Karpas-422 (cell line): ENCODE measurements around the gene COMMD4. TPM values are rescaled to one million over a fixed set of nuclear protein-coding genes. Genes with fewer than 3 reads are reported as not detected.
"Not testable (repeated sequence)": the region's sequence is repeated elsewhere in the genome, so short reads cannot be mapped to it uniquely, and the experiment has no call there.

Experiments
- DNase-seq: peaks from one replicate; pipeline ENCODE4 v3.0.0-alpha.2; 2015
- H2AFZ ChIP-seq: fragments of 200-600 bp; sonication (generic); 2 replicates; pipeline ENCODE4 v1.6.1; 2014; ENCODE audit warnings: antibody characterized with exemption, low read length, mixed read lengths
- H3K27ac ChIP-seq: fragments of 200-600 bp; sonication (generic); 2 replicates; pipeline ENCODE4 v1.5.1; 2014; ENCODE audit warnings: mild to moderate bottlenecking, low read length, moderate library complexity
- H3K27me3 ChIP-seq: fragments of 200-600 bp; sonication (generic); 2 replicates; pipeline ENCODE4 v1.6.1; 2014; ENCODE audit warnings: low read length, mixed read lengths
- H3K36me3 ChIP-seq: fragments of 200-600 bp; sonication (generic); 2 replicates; pipeline ENCODE4 v1.6.1; 2014; ENCODE audit warnings: low read length, mixed read lengths; ENCODE audit not compliant: insufficient read depth
- H3K4me1 ChIP-seq: fragments of 200-600 bp; sonication (generic); 2 replicates; pipeline ENCODE4 v1.6.1; 2014; ENCODE audit warnings: mild to moderate bottlenecking, low read length, mixed read lengths
- H3K4me2 ChIP-seq: fragments of 200-600 bp; sonication (generic); 2 replicates; pipeline ENCODE4 v1.6.1; 2014; ENCODE audit warnings: low read length, low read depth, mild to moderate bottlenecking; ENCODE audit not compliant: poor library complexity, severe bottlenecking
- H3K4me3 ChIP-seq: fragments of 200-600 bp; sonication (generic); 2 replicates; pipeline ENCODE4 v1.5.1; 2014; ENCODE audit warnings: mild to moderate bottlenecking, antibody characterized with exemption, low read length, mixed read lengths
- H3K79me2 ChIP-seq: fragments of 200-600 bp; sonication (generic); 2 replicates; pipeline ENCODE4 v1.6.1; 2014; ENCODE audit warnings: mild to moderate bottlenecking, low read length, mixed read lengths
- H3K9ac ChIP-seq: fragments of 200-600 bp; sonication (generic); 2 replicates; pipeline ENCODE4 v1.6.0; 2014; ENCODE audit warnings: low read length
- H3K9me2 ChIP-seq: fragments of 200-600 bp; sonication (generic), shearing (Covaris generic); replicated peaks from 2 replicates; pipeline ENCODE4 v1.6.0; 2014; ENCODE audit warnings: mild to moderate bottlenecking, low read length, moderate library complexity; ENCODE audit not compliant: insufficient read depth
- H3K9me3 ChIP-seq: fragments of 300-700, 200-600 bp; sonication (generic); 2 replicates; pipeline ENCODE4 v1.6.1; 2014; ENCODE audit warnings: low read length, mixed read lengths
- H4K20me1 ChIP-seq: fragments of 200-600 bp; sonication (generic); 2 replicates; pipeline ENCODE4 v1.6.1; 2014; ENCODE audit warnings: mild to moderate bottlenecking, antibody characterized with exemption, low read length, low read depth; ENCODE audit not compliant: insufficient read depth
- total RNA-seq: library from RNA; depleted of rRNA; stranded (reverse); fragments of >200 nt; shearing (Covaris generic); gene quantifications from 2 replicates; pipeline ENCODE4 v1.2.3, GENCODE V29; 2014; ENCODE audit warnings: low replicate concordance

COMMD4 gene
- total RNA-seq, 1 experiment from 2014 or later: 43.6 TPM

DNA sequence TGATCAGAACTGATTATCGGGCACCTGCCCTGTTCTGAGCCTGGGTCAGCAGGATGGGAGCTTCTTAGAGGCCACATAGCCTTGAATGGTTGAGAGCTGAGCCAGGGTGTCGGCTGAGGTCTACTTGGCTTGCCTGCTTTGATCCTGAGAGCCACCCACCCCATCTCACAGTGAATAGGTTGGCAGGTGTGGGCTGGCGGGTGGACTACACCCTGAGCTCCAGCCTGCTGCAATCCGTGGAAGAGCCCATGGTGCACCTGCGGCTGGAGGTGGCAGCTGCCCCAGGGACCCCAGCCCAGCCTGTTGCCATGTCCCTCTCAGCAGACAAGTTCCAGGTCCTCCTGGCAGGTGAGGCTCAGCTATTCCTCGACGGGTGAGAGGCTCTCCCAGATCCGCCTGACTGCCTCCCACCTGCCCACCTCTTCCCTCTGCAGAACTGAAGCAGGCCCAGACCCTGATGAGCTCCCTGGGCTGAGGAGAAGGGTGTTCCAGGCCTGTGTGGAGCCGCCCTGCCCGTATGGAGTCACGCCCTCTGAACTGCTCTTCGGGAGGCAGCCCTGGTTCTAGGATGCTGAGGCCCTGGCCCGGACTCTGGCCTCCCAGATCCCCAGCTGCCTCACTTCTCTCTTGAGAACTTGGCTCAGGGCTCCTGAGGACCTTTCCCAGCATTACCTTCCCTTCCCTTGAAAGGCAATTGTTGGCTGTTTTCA lies 3.8 kb downstream of the COMMD4 start:
- peaks cover 10% of the 10 kb centered on the region for H3K79me2 ChIP-seq
- H3K27ac ChIP-seq: no peak overlapping the region
- no peaks in the 10 kb centered on the region for H3K9me2 ChIP-seq
- DNase-seq: no peak
- peaks cover 17% of the 10 kb centered on the region for H3K4me1 ChIP-seq
- H3K36me3 ChIP-seq: no peaks in the 10 kb centered on the region
- no peaks in the 10 kb centered on the region for H4K20me1 ChIP-seq
- H3K9me3 ChIP-seq: no peaks in the 10 kb centered on the region
- H3K4me3 ChIP-seq: no peak overlapping the region
- no peaks in the 10 kb centered on the region for H3K27me3 ChIP-seq
- H3K9ac ChIP-seq: no peak overlapping the region
- H2AFZ ChIP-seq: no peak overlapping the region
- H3K4me2 ChIP-seq: no peak overlapping the region

GRCh38 chr15:75342221-75342620 lies 6.4 kb downstream of the COMMD4 start:
- no peak overlapping the region for H3K9ac ChIP-seq
- H3K9me2 ChIP-seq: no peaks in the 10 kb centered on the region
- no peaks in the 10 kb centered on the region for H3K36me3 ChIP-seq
- peaks cover 8% of the 10 kb centered on the region for H3K4me1 ChIP-seq
- no peak for DNase-seq
- H3K4me3 ChIP-seq: no peak overlapping the region
- no peak overlapping the region for H3K4me2 ChIP-seq
- H2AFZ ChIP-seq: no peak overlapping the region
- H3K9me3 ChIP-seq: no peaks in the 10 kb centered on the region
- H4K20me1 ChIP-seq: no peaks in the 10 kb centered on the region
- no peak overlapping the region for H3K27ac ChIP-seq
- H3K79me2 ChIP-seq: no peaks in the 10 kb centered on the region
- no peaks in the 10 kb centered on the region for H3K27me3 ChIP-seq

DNA sequence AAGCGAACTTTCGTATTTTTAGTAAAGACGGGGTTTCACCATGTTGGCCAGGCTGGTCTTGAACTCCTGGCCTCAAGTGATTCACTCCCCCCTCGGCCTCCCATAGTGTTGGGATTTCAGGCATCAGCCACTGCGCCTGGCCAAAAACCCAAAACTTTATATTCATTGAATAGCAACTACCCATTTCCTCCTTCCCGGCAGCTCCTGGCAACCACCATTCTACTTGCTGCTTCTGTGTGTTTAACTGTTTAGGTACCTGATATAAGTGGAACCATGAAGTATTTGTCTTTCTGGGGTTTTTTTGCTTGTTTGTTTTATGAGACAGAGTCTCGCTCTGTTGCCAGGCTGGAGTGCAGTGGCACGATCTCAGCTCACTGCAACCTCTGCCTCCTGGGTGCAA lies 8.1 kb downstream of the COMMD4 start:
- H3K79me2 ChIP-seq, H3K9me2 ChIP-seq, H3K4me3 ChIP-seq, H3K27me3 ChIP-seq, H2AFZ ChIP-seq, DNase-seq, H3K27ac ChIP-seq, H3K4me2 ChIP-seq, H4K20me1 ChIP-seq, H3K9ac ChIP-seq, H3K36me3 ChIP-seq, H3K9me3 ChIP-seq: not testable (repeated sequence)
- peaks cover 24% of the 10 kb centered on the region for H3K4me1 ChIP-seq

DNA sequence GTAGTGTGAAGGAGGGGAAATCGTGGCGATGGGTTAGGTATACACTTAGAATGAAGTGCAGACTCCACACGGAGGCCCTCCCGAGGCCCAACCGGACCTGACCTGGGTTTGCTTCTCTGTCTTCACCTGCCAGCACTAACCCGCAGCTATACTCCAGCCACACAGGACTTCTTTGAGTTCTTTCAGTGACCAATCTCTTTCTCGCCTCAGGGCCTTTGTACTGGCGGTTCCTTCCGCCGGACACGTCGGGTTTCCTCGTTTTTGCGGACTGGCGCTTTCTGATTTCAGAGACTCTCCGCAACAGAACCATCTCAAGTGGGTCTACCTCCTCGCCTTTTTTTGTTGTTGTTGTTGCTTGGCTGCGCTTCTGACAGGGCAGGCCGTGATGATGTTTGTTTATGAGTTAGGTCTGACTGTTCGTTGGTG lies 10.9 kb downstream of the COMMD4 start, which contains the start of gene NEIL1:
NEIL1 (plus strand) TSS at position 244 of the 426 bp plus-strand sequence. CDS start 1,867 bp downstream, outside the sequence.
- Histone ChIP-seq H3K4me3 (peak within 1 kb of the TSS; percentile 72), H3K79me2 (no peaks in the 10 kb centered on the region), H3K4me1 (peaks cover 37% of the 10 kb centered on the region), H3K27me3 (no peaks in the 10 kb centered on the region), H2AFZ (peak within 1 kb of the TSS; percentile 12; the same call in 1 of the 2 replicates), H3K4me2 (peak within 1 kb of the TSS; percentile 82), H3K27ac (no peak within 1 kb of the TSS), H3K36me3 (no peaks in the 10 kb centered on the region), H4K20me1 (0 out of 2 replicates have a peak, but pooled peaks cover 5% of the 10 kb centered on the region), H3K9me3 (no peaks in the 10 kb centered on the region), H3K9me2 (no peaks in the 10 kb centered on the region), H3K9ac (peak within 1 kb of the TSS; percentile 71)
- no peak for DNase-seq

DNA sequence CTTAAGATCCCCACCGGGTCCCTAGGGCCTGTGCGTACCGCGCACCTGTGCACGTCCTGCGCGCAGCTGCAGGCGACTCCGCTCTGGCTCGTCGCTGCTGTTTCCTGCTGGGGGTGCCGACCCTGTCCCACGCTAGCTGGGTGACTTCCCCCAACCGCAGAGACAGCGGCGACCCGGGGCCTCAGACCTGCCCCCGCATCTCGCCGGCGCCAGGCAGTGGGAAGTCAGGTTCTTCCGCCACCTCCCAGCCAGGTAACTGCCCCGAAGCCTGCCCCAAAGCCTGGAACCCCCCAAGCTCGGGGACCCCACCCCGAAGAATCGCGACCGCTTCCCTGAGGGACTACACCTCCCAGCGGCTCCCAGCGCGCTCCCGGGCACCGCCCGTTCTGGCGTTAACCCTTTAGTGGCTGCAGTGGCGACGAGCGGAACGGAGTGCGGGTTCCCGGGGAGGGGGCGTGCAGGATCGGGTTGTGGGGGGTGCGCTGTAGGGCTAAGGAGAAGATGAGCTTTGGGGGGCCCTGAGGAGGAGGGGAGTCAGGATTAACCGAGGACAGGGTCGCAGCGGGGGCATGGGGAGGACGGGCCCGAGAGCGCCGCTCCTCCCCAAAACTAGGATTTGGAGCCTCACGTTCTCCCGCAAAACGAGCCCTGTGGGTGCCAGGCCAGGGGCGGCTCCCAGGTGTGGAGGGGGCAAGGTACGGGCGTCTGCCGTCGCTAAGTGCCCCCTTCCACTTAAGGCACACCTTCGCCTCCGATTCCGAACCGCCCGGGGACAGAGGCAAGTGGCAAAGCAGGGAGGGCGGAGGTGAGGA lies 11.6 kb downstream of the COMMD4 start:
- Histone ChIP-seq H3K9ac (peak overlapping the region; percentile 71), H3K36me3 (no peaks in the 10 kb centered on the region), H2AFZ (peak overlapping the region; percentile 12; the same call in 1 of the 2 replicates), H3K9me2 (no peaks in the 10 kb centered on the region), H3K4me1 (peaks cover 37% of the 10 kb centered on the region), H3K4me2 (peak overlapping the region; percentile 82), H3K27ac (no peak overlapping the region), H3K27me3 (no peaks in the 10 kb centered on the region), H3K4me3 (peak overlapping the region; percentile 72), H3K79me2 (no peaks in the 10 kb centered on the region), H3K9me3 (no peaks in the 10 kb centered on the region), H4K20me1 (0 out of 2 replicates have a peak, but pooled peaks cover 5% of the 10 kb centered on the region)
- peak; percentile 77 for DNase-seq

GRCh38 chr15:75348034-75348561 lies 12.2 kb downstream of the COMMD4 start:
- peak overlapping the region; percentile 71 for H3K9ac ChIP-seq

DNA sequence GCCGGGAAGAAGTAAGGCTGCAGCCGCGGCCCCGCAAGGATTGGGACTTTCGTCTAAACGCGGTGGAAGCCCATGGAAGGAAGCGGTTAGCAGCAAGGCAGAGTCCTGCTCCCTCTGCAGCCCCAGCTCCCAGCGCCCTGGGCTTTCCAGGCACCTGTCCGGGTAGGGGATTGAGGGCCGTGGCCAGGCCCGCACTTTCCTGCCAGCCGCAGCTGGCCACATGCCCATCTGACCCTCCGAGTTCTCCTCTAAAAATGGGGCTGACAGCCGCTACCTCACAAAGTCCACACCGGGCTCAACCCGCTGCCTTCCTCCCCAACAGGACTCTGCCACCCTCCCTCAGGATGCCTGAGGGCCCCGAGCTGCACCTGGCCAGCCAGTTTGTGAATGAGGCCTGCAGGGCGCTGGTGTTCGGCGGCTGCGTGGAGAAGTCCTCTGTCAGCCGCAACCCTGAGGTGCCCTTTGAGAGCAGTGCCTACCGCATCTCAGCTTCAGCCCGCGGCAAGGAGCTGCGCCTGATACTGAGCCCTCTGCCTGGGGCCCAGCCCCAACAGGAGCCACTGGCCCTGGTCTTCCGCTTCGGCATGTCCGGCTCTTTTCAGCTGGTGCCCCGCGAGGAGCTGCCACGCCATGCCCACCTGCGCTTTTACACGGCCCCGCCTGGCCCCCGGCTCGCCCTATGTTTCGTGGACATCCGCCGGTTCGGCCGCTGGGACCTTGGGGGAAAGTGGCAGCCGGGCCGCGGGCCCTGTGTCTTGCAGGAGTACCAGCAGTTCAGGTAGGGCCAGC lies 12.9 kb downstream of the COMMD4 start:
- Histone ChIP-seq H3K4me2 (peak overlapping the region; percentile 82), H3K79me2 (no peaks in the 10 kb centered on the region), H2AFZ (no peak overlapping the region), H3K4me1 (peaks cover 37% of the 10 kb centered on the region), H3K27ac (no peak overlapping the region), H3K9me3 (no peaks in the 10 kb centered on the region), H3K36me3 (no peaks in the 10 kb centered on the region), H3K9ac (peak overlapping the region; percentile 71), H3K9me2 (no peaks in the 10 kb centered on the region), H4K20me1 (0 out of 2 replicates have a peak, but pooled peaks cover 5% of the 10 kb centered on the region), H3K27me3 (no peaks in the 10 kb centered on the region), H3K4me3 (peak overlapping the region; percentile 72; the same call in 1 of the 2 replicates)
- no peak for DNase-seq

More at GRCh38 chr15:75348034-75348561, 12.2 kb downstream of the COMMD4 start:
- Histone ChIP-seq H3K27me3 (no peaks in the 10 kb centered on the region), H2AFZ (no peak overlapping the region), H3K36me3 (no peaks in the 10 kb centered on the region), H4K20me1 (0 out of 2 replicates have a peak, but pooled peaks cover 5% of the 10 kb centered on the region), H3K4me2 (peak overlapping the region; percentile 82), H3K27ac (no peak overlapping the region), H3K4me3 (peak overlapping the region; percentile 72), H3K4me1 (peaks cover 37% of the 10 kb centered on the region), H3K9me2 (no peaks in the 10 kb centered on the region), H3K9me3 (no peaks in the 10 kb centered on the region), H3K79me2 (no peaks in the 10 kb centered on the region)
- no peak for DNase-seq
